Activated naive CD4-positive, alpha-beta T cell (primary cell): Measurements from ENCODE around the gene LEFTY1.
A peak's percentile ranks its signal among the peaks of the same experiment; 100 is the strongest.
"Not testable (repeated sequence)": the region's sequence is repeated elsewhere in the genome, so short reads cannot be mapped to it uniquely, and the experiment has no call there.

ENCODE experiments used
- DNase-seq, 4 experiments: peaks; one replicate each; lab custom pipeline; 2025; lab: John Stamatoyannopoulos, UW

The LEFTY1 gene

DNA sequence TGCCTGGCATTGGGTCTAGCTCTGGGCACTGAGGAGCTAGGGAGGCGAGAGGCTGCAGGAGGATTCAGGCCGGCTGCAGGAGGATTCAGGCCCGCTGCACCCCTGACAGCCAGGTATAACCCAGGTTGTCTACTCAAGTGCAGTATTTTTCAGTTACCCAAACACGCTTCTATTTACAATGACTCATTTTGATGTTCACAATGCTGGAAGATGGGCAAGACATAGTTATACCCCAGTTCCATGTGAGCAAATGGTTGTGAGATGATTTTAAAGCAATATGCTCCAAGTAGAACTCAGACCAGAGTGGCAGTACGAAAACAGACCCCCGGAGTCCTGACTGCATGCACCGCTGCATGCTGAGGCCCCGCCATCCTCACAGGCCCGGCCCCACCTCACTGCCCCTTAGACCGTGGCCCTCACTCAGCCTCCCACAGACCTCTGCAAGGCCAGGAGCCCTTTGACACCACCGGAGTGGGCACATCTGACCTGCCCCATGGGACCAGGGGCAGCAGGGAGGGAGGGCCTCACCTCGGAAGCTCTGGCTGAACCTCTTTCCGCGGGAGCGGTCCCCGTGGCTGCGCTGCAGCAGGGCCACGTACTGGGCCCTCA lies 553 bp downstream of the LEFTY1 start:
- no peak for DNase-seq

DNA sequence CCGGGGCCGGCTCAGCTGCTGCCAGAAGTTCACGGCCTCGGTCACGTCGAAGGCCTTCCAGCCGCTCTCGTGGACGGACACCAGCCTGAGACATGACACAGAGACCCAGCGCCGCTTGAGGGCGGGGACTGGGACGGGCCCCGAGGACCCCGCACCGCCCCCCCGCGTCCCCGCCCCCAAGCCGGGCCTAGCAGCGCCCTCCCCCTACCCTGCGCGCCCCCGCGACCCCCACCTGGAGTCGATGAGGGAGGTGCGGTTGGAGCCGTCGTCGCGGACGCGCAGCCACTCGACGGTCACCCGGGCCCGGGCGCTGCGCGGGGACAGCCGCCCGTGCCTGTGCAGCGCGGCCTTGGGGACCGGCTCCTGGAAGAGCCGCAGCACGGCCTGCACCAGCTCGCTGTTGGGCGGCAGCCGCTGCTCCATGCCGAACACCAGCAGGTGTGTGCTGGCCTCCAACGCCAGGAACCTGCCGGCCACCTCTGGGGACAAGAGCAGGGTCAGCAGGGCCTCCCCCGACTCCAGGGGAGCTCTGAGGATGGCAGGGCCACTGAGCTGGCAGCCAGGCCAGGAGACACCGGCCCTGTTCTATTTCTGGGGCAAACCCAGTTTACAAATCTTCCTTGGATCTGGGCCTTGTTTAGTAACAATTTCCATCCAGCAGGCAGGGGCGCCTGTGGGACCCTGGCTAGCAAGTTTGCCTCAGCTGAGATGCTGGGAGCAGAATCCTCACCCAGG lies 1.2 kb downstream of the LEFTY1 start:
- not testable (repeated sequence) for DNase-seq

DNA sequence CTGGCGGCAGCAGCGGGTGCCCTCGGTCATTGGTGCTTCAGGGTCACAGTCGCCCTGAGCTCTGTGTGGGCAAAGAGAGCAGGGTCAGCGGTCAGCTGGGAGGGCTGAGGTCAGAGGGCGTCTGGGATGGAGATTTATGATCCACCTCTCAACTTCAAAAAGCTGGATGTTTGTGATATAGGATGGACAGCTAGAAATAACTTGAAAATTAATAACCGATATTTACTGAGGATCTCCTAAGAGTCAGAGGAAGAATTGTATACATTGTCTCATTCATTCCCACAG lies 2.0 kb downstream of the LEFTY1 start:
- DNase-seq: no peak

DNA sequence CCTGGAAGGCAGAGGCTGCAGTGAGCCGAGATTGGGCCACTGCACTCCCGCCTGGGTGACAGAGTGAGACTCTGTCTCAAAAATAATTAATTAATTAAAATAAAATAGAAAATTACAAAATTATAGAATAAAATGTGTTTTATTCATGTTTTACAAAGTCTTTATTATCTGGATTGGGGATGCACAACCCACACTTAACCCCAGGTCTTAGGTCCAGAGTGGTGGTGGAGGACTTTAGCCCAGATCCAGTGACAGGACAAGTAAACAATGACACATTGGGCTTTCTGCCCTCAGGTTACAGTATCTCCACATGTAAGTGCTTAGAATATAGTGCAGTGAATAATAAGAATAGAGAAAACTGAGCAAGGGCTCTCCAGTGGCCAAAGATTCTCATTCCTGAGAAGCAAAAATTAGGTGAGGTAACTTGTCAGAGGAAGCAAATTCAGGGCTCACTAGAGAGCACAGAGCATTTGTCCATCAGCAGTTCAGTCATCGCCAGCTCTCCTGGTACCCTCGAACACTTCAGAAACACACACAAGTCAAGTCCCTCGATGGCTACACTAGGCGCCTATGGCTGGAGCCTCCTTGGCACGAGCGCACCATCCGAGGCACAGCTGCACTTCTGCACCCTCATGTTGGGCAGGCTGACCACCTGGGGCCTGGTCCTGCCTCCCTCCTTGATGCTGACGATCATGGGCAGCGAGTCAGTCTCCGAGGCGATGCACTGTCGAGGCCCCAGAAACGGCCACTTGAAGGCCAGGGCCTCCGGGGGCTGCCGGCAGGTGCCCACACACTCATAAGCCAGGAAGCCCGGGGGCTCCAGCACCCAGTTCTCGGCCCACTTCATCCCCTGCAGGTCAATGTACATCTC lies 2.6 kb downstream of the LEFTY1 start:
- DNase-seq: no peak

DNA sequence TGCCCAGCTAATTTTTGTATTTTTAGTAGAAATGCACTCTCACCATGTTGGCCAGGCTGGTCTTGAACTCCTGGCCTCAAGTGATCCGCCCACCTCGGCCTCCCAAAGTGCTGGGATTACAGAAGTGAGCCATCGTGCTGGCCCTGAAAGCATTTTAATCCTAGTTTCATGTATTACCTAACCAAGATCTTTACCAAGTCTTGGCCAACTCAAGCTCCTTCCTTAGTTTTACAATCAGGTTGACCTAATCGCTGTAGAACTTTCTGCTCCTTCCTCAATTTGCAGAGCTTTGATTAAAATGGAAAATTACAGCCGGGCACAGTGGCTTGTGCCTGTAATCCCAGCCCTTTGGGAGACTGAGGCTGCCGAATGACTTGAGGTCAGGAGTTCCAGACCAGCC lies 3.6 kb downstream of the LEFTY1 start:
- DNase-seq: no peak

DNA sequence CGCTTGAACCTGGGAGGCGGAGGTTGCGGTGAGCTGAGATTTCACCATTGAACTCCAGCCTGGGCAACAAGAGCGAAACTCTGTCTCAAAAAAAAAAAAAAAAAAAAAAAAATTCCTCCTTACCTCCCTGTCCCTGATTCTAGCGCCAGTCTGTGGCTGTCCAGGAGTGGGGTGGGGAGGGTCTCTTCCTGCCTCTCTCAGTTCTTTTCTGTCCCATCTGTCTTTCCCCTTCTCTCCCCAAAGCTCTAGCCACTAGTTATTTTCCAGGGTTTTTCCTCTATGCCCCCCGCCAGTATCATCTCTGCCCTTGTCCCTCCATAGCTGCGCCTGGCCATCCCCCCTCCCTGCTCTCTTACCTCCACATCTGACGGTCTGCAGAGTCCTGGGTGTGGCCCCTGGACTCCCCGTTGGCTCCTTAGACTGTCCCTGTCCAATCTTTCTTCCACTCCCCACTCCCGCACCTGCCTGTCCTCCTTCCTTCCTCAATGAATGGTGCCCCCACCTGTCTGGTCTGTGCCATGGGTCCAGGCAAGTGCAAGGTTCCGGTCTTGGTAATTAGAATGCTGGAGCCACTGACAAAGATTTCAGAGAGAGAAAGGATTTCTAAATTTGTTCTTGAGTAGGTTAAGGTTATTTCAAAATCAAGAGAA lies 5.2 kb downstream of the LEFTY1 start:
- DNase-seq: no peak

DNA sequence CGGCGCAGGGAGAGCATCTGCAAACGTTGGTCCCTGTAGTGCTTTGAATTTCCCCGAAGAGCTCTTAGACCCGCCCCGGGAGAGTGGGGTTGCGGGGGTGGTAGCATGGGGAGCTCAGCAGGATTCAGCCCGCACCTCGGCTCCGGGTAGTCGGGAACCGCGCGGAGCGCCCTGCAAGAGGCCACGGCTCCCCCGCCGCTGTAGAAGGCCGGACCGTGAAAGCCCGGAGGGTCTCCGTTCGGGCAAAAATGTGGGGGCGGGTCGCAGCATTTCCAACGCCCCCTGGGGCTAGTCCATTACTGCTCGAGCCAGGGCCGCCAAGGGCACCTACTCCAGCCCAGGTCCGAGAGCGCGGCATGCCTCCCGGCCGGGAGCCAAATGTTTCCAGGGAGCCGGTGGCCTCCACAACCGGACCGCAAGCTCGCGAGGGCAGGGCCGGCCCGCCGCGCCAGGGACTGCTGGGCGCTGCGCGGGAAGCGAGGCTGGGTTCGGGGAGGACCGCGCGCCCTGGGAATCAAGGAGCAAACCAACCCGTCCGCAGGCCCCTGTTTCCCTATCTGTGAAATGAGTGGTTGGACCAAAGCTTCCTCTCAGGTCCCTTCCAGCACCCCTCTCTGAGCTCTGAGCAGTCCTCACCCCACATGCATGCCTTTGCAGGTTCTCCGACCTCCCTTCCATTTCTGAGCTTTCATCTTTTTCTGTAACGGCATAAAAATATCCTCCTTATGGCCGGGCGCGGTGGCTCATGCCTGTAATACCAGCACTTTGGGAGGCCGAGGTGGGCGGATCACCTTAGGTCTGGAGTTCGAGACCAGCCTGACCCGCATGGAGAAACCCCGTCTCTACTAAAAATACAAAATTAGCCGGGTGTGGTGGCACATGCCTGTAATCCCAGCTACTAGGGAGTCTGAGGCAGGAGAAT lies 6.0 kb downstream of the LEFTY1 start:
- peak in 1 of 4 experiments; percentile 28 for DNase-seq

DNA sequence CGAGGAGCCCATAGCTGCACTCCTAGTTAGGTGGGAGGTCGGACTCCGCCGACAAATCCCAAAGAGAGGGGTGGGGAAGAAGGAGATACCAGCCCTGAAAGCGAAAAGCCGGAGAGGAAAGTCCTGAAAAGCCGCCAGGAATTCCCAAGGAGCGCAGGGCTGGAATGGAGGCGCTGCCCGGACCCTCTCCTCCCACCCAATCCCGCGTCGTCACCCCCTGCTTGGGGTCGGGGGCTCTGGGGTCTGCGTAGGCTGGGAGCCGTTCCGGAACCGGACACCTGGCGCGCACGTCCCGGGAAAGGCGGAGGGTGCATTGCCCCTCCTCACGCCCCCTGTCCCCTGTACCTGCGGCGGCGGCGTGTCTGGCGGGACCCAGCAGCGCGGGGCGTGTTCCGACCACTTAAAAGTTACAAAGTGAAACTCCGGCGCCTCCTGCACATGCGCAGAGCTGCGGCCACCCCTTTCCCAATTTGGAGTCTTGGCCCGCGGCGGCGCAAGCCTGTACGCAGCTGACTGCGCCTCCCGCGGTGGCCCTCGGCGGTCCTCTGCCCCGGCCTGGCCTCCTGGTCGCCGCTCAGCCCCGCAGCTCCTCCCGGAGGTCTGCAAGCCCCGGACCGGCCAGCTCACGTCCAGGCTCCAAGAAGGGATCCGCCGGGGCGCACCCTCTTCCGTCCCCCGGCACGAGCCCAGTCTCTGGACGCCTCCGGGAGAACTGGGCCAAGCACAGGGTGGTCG lies 6.8 kb downstream of the LEFTY1 start, which contains the start of gene TMEM63A:
Gene TMEM63A, minus strand, starts transcription at position 422 of the 735 bp plus-strand sequence. CDS start 4,800 bp downstream, outside the sequence.
- peak; percentile 56 to 85 (median 74) for DNase-seq

DNA sequence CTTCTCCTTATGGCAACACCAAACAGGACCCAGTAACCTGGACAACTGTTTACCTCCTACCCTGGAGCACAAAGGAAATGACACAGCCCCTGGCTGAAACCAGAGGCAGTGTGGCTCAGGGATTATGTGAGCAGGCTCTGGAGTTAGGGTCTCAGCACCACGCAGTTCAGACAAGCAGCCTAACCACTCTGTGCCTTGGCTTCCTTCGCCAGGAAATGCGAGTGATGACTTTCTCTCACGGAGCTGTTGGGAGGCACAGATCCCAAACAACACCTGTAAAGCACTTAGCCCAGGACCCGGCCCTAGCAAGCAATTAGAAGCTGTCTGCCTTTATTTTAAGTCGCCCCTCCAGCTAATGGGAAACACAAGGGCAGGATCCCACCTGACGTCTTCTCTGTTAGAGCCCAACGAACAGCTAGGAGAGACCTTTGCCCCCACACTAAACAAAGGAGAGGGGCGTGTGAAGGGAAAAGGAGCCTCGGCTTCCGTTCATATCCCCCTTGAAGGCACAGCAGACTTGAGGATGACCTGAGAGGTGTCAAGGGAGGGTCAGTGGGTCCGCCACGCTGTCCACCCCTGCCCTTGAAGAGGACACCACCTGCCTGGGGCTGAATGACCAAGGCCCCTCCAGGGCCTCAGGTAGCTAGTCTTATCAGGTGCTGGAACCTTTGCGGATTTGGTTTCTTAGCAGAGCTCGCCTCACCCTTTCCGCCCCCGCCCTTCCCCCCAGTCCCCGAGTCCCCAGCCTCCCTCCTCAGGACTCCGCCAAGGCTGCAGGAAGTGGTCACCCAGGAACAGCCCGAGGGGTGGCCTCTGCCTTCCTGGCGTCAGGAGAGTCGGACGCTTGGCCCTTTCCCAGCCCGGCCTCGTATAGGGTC lies 7.6 kb downstream of the LEFTY1 start:
- DNase-seq: peak in 2 of 4 experiments; percentile 23 to 29

DNA sequence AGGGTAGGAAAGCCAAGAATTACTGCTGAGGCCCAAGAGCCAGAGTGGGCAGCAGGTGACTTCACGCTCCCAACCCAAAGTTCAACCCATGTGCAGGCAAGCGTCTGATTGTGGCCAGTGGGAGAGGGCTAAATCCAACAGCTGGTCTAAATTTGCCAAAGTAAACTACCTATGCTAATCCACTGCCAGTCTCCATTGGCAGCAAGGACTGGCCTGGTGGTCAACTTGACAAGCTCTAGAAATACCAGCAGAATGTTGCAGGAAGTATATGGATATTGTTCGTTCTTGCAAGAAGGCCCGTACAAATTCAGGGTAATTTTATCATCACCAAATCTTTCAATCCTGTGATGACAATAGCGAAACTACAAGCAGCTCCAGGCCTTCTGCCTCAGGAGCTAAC lies 8.3 kb downstream of the LEFTY1 start:
- DNase-seq: no peak

DNA sequence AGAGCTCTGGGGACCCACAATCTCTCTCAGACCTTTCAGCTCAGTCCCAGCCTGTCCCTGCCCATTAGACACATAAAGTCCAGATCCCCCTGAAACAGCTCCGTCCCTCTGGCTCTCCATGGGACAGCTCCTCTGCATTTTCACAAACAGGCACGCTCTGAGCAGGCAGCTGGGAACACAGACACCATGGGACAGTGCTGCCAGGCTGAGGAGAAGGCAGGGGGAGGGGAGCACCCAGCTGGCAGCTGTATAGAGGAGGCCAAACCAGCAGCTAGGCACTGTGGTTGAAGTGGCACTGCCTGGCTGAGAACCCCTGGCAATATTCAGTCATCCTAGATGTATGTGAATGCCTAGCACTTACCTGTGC lies 8.7 kb downstream of the LEFTY1 start:
- DNase-seq: no peak

DNA sequence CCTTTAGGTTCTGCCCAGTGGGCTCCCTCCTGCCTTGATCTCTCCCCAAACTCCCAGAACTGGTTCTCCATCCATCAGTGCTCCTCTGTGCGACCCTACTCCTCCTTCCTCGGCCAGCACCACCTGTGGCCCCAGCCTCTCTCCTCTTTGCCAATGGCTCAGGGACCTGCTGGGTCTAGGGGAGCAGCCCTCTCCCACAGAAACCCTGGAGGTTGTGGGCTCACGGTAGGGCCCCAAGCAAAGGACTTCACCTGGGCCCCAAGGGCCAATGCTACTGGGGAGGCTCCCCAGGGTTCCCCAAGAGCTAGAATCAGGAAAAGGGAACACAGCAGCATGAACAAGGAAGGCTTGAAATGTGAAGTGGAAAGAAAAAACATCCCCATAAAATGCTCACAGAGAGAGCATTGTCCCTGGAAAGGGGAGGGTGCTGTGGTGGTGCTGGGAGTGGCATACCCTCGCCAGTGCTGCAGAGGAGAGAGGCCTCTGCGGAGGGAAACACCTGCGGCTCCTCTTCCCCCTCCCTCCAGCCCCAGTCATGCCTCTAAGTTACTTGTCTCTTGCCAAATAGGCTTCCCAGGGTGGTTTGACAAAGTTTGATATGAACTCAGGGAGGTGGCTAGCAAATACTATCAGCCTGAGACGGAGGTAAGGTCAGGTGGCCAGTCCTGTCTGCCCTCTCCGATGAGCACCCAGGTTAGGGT lies 9.3 kb downstream of the LEFTY1 start:
- peak in 1 of 4 experiments; percentile 16 for DNase-seq

DNA sequence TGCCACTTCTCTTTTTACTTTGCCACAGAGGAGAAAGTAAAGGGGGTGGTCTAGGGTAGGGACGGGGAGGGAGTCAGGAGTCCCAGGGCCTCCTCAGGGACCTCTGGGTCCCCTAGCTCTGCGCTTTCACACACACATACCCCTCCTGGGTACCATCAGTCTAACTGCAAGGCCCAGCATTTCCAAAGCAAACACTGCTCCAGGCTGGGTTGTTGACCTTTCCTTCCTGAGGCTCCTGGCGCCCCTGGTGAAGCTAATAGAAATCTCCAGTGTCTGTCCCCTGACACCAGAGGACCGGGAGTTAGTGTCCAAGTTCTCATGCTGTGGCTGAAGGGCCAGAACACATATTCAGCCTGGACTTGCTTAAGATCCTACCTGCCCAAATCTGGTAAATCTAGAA lies 10.7 kb downstream of the LEFTY1 start:
- DNase-seq: no peak

DNA sequence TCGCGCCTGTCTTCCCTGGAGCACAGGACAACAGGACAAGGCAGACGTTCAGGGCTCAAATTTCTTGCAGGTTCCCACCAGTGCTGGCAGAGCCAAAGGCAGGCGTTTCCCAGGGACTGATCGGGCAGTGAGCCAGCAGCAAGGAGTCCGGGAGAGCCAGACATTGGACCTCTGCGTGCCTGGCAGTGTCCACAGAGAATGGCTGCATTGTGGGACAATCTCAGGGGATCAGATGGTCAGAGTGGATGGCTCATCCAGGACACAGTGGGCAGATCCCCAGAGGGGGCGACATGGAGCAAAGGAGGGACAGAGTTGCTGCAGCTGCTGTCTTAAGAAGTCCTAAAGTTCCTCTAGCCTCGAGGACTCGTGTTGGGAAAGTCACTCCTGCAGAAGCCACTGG lies 11.4 kb downstream of the LEFTY1 start:
- DNase-seq: no peak

DNA sequence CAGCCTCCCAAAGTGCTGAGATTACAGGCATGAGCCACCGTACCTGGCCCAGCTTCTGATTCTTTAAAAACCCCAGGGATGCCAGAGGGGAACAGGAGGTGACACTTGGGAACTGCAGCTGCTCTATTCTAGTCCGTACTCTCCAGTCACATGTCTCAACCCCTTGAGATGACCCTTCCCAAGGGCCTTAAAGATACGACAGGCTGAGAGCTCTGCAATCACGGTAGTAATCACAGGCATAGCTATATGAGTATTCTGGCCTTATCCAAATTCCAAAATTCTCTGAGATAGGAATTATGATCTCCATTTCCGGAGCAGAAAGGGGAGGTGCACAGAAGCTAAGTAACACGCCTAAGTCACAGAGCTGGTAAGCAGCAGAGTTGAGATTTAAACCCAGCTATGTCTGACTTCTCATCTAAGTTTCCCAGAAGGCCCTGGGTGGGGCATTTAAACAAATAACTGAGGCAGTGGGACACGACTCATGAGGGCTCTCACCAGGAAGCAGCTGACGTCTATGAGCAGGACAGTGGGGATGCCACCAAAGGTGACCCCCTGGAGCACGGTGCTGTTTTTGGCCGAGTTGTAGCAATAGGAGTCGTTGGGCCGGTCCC lies 11.9 kb downstream of the LEFTY1 start:
- no peak for DNase-seq

DNA sequence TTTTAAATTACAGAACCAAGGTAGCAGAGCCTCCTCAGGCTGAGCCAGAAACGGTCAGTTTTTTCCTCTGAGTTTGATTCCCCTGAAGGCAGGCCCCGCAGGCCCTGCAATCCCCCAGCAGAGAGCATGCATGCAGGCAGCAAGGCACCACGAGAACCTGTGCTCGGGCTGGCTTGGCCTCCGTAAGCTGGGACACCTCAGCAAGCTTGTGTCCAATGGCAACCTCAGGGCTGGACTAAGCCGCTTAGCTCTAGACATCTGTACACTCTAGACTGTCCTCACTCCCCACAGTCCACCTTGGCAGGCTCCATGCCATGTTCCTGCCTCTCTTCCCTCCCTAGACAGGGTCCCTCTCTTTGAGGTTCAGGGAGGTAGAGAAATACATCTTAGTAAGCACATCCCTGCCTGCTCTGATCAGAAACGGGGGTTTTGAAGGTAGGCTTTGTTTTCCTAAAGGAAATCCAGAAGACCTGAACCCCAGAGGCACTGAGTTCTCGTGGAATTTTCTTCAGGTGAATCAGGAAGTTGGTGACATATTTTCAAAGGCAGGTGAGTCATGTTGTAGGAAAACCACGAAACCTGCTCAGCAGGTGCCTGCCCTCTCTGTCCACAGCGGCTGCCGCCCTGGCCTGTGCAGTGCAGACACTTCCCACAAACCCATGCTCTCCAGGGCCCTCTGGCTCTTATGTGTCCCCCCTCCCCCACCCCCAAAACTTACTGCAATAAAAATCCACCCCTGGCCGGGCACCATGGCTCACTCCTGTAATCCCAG lies 13.7 kb downstream of the LEFTY1 start:
- DNase-seq: no peak

DNA sequence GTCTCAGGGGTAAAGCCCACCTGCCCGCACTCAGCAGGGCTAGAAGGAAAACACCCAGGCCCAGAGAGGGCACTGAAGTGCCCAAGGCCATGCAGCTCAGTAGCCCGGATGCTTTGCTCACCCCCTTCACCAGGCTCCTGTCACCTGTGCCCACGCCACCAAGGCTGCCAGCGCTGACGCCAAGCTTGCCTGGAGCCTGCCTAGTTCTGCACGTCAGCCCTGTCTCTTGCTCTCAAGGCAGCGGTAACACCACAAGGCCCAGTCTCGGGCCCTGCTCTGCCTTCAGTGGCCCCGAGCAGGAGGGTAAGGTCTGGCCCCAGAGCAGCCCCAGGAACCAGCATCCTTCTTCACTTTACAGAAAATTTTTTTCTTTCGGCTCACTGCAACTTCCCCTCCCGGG lies 14.5 kb downstream of the LEFTY1 start:
- no peak for DNase-seq
